Transverse colon (tissue), 3 donors: Measurements from ENCODE around the gene WTIP.

ENCODE experiments used
- POLR2A ChIP-seq: fragments of 450-650 bp; IDR thresholded peaks from one replicate; pipeline ENCODE4 v1.6.1; 2016; ENCODE audit warnings: antibody characterized with exemption, mild to moderate bottlenecking, moderate library complexity
- TF ChIP-seq, protein P1 (sequence below), 5 experiments: fragments of 200-600 bp in 3 of 5; fragments of 450-650 bp in 2 of 5; sonication (generic) in 3 of 5; IDR thresholded peaks; 1 replicate in 2 of 5; 2 replicates in 3 of 5; pipeline ENCODE4 v1.5.1; 2016 to 2017; ENCODE audit warnings: antibody characterized with exemption in 5 of 5, inconsistent platforms in 3 of 5, mild to moderate bottlenecking in 2 of 5, moderate library complexity in 1 of 5

DNA sequence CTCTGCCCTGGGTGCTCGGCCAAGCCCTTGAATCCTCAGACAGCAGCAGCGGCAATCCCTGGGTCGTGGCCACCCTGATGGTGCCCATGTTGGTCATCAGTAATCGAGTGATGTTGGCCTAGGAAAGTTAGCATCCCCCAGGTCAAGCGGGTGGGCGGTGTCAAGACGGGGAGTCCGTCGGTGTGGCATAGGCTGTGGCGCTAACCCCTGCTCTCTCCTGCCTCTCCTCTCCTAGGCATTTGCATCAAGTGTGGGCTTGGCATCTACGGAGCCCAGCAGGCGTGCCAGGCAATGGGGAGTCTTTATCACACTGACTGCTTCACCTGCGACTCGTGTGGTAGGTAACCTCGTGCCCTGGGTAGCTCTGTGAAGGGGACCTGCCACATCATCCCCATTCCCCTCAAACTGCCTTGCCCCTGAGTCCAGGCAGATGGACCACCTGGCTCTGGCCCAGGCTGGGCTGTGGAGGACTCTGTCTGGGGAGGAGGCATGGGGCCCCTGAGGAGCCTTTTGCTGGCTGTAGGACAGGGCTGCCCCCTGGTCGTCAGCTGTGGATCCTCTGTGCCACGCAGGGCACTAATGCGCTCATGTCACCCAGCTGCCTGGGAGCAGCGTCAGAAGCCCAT, 8.7 kb downstream of the WTIP start:
- TF ChIP-seq POLR2A = no peak
- TF ChIP-seq, protein P1, sequence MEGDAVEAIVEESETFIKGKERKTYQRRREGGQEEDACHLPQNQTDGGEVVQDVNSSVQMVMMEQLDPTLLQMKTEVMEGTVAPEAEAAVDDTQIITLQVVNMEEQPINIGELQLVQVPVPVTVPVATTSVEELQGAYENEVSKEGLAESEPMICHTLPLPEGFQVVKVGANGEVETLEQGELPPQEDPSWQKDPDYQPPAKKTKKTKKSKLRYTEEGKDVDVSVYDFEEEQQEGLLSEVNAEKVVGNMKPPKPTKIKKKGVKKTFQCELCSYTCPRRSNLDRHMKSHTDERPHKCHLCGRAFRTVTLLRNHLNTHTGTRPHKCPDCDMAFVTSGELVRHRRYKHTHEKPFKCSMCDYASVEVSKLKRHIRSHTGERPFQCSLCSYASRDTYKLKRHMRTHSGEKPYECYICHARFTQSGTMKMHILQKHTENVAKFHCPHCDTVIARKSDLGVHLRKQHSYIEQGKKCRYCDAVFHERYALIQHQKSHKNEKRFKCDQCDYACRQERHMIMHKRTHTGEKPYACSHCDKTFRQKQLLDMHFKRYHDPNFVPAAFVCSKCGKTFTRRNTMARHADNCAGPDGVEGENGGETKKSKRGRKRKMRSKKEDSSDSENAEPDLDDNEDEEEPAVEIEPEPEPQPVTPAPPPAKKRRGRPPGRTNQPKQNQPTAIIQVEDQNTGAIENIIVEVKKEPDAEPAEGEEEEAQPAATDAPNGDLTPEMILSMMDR (IDR thresholded peaks at IDR 0.05) = no peak
